K562 (cell line): ENCODE measurements around the gene KIF3B. TPM values are rescaled to one million over a fixed set of nuclear protein-coding genes. Genes with fewer than 3 reads are reported as not detected.

ENCODE experiments used
- ATAC-seq: fragments of 200-7000 bp; cut with Tn5 transposase; 3 replicates; pipeline ENCODE4 v1.9.1; 2020; ENCODE audit warnings: moderate library complexity
- BruUV-seq: library from RNA; stranded (reverse); fragments of 400-500 nt; replicated peaks from 2 replicates; lab custom pipeline; 2021; lab: Mats Ljungman, UMichigan
- CTCF ChIA-PET: fragments of 300-600 bp; formaldehyde crosslinking; extraction: SDS; loops from one replicate; lab custom pipeline; 2021; ENCODE audit warnings: low intra/inter-chr PET ratio; lab: Yijun Ruan, JAX
- POLR2A ChIA-PET: fragments of 300-600, 350-650 bp; sonication (Branson Sonifier 250); formaldehyde crosslinking; extraction: SDS; loops from one replicate; lab custom pipeline; 2021; ENCODE audit warnings: antibody characterized with exemption, inconsistent platforms; lab: Yijun Ruan, JAX
- DNase-seq, 4 experiments: peaks; one replicate each; pipeline versions ENCODE4 v3.0.0 to v3.0.0-alpha.2; 2011 to 2018; ENCODE audit warnings: low spot score in 3 of 4, mixed read lengths in 3 of 4; ENCODE audit errors: extremely low read depth in 1 of 4
- FAIRE-seq: peaks from 2 replicates; lab custom pipeline; 2011; peaks lifted over from hg19 to GRCh38; lab: Jason Lieb, UNC
- H2AFZ ChIP-seq: 2 replicates; pipeline ENCODE4 v1.6.0; 2011; ENCODE audit warnings: low read depth, low read length, control low read depth, inconsistent platforms
- H3K27ac ChIP-seq: fragments of 200-600 bp; 3 replicates; pipeline ENCODE4 v1.8.0; 2011; ENCODE audit warnings: low read depth, mild to moderate bottlenecking, control low read depth, inconsistent platforms, low read length, moderate library complexity, mixed read lengths; ENCODE audit errors: extremely low read depth
- H3K27me3 ChIP-seq, 2 experiments: fragments of 300-600 bp in 1 of 2; 2 replicates in 1 of 2; 3 replicates in 1 of 2; pipeline versions ENCODE4 v1.6.0 to v1.8.0; 2011; ENCODE audit warnings: inconsistent platforms in 2 of 2, low read length in 2 of 2, mild to moderate bottlenecking in 1 of 2, mixed read lengths in 1 of 2, moderate library complexity in 1 of 2; ENCODE audit not compliant: control insufficient read depth in 2 of 2, insufficient read depth in 2 of 2
- H3K36me3 ChIP-seq: fragments of 300-600 bp; 3 replicates; pipeline ENCODE4 v1.8.0; 2011; ENCODE audit warnings: mild to moderate bottlenecking, low read length, inconsistent platforms; ENCODE audit not compliant: control insufficient read depth, insufficient read depth
- H3K4me1 ChIP-seq, 2 experiments: fragments of 200-600 bp in 1 of 2; replicated peaks in 1 of 2; 2 replicates in 1 of 2; 3 replicates in 1 of 2; pipeline versions ENCODE4 v1.5.1 to v1.8.0; 2011; ENCODE audit warnings: inconsistent platforms in 2 of 2, low read length in 2 of 2, mild to moderate bottlenecking in 1 of 2, mixed read lengths in 1 of 2, moderate library complexity in 1 of 2; ENCODE audit not compliant: control insufficient read depth in 2 of 2, insufficient read depth in 2 of 2
- H3K4me2 ChIP-seq: 2 replicates; pipeline ENCODE4 v1.6.1; 2011; ENCODE audit warnings: low read length, control low read depth, inconsistent platforms, mixed read lengths; ENCODE audit not compliant: insufficient read depth
- H3K4me3 ChIP-seq: fragments of 200-600 bp; sonication (generic), shearing (Covaris generic); 2 replicates; pipeline ENCODE4 v1.5.1; 2016; ENCODE audit warnings: control low read depth, inconsistent platforms
- H3K79me2 ChIP-seq: fragments of 200-600 bp; 3 replicates; pipeline ENCODE4 v1.8.0; 2011; ENCODE audit warnings: low read length, inconsistent platforms; ENCODE audit not compliant: control insufficient read depth, insufficient read depth
- H3K9ac ChIP-seq, 2 experiments: 2 replicates each; pipeline versions ENCODE4 v1.6.0 to v1.6.1; 2011; ENCODE audit warnings: low read depth in 2 of 2, low read length in 2 of 2, control low read depth in 1 of 2, inconsistent platforms in 1 of 2, mild to moderate bottlenecking in 1 of 2, mixed read lengths in 1 of 2; ENCODE audit not compliant: insufficient read depth in 1 of 2
- H3K9me1 ChIP-seq: one replicate; pipeline ENCODE4 v1.6.0; 2011; ENCODE audit warnings: inconsistent platforms, mild to moderate bottlenecking, low read length, moderate library complexity; ENCODE audit not compliant: control insufficient read depth, insufficient read depth
- H3K9me3 ChIP-seq: replicated peaks from 2 replicates; pipeline ENCODE4 v1.5.1; 2011; ENCODE audit warnings: low read depth, low read length, inconsistent platforms; ENCODE audit not compliant: control insufficient read depth, insufficient read depth
- H4K20me1 ChIP-seq: replicated peaks from 2 replicates; pipeline ENCODE4 v1.6.1; 2011; ENCODE audit warnings: low read length, inconsistent platforms, mixed read lengths; ENCODE audit not compliant: control insufficient read depth, insufficient read depth
- ATF4 ChIP-seq: fragments of 450-650 bp; formaldehyde crosslinking; IDR thresholded peaks from 2 replicates; pipeline ENCODE4 v1.4.0; 2022; ENCODE audit warnings: mild to moderate bottlenecking, moderate library complexity
- ATF6 ChIP-seq: sonication (generic); formaldehyde crosslinking; IDR thresholded peaks from 2 replicates; pipeline ENCODE4 v1.4.0; 2020; ENCODE audit warnings: mild to moderate bottlenecking, missing genetic modification reagents
- BHLHE40 ChIP-seq: IDR thresholded peaks from 2 replicates; pipeline ENCODE4 v1.6.1; 2011; ENCODE audit warnings: low read length, improper control_type of control experiment
- FOS ChIP-seq: IDR thresholded peaks from 3 replicates; pipeline ENCODE4 v1.6.1; 2011; ENCODE audit not compliant: insufficient read length; ENCODE audit errors: extremely low read depth
- KAT7 ChIP-seq: sonication (generic); formaldehyde crosslinking; IDR thresholded peaks from 2 replicates; pipeline ENCODE4 v1.8.0; 2022; ENCODE audit warnings: missing genetic modification reagents, mild to moderate bottlenecking, borderline replicate concordance
- TAL1 ChIP-seq: fragments of 450-650 bp; IDR thresholded peaks from 2 replicates; pipeline ENCODE4 v1.6.1; 2016; ENCODE audit warnings: mild to moderate bottlenecking
- ZBTB40 ChIP-seq, 2 experiments: fragments of 450-650 bp in 1 of 2; sonication (generic) in 1 of 2; formaldehyde crosslinking in 1 of 2; IDR thresholded peaks; 2 replicates each; pipeline versions ENCODE4 v1.7.1 to v1.9.0; 2016 to 2022; ENCODE audit warnings: inconsistent platforms in 1 of 2, mild to moderate bottlenecking in 1 of 2, missing genetic modification reagents in 1 of 2
- ZNF699 ChIP-seq: fragments of 250-450 bp; sonication (Bioruptor Pico); IDR thresholded peaks from 2 replicates; pipeline ENCODE4 v1.8.0; 2021; ENCODE audit warnings: mild to moderate bottlenecking, moderate library complexity; ENCODE audit not compliant: insufficient replicate concordance
- WGBS: fragments of 100-300 bp; shearing (Covaris generic); methylation state at CpG from one replicate; pipeline ENCODE4 v1.1.6; 2016; ENCODE audit warnings: low coverage, mixed read lengths; ENCODE audit not compliant: insufficient coverage; ENCODE audit errors: missing lambda C conversion rate; 5-methylcytosine and 5-hydroxymethylcytosine counted together
- in situ Hi-C: fragments of 300-500 bp; cut with MboI; formaldehyde crosslinking; loops from 4 replicates; pipeline ENCODE4 v1.15.0; 2018; ENCODE audit warnings: inconsistent platforms, mixed read lengths
- intact Hi-C: fragments of 100-400 bp; cut with micrococcal nuclease; formaldehyde crosslinking; loops from 2 replicates; pipeline ENCODE4 v1.14.2; 2022
- polyA plus RNA-seq, 8 experiments: library from polyadenylated mRNA; depleted of rRNA in 4 of 8; stranded (reverse) in 5 of 8; unstranded in 3 of 8; fragments of >200 nt; fragmentation: Nextera tagmentation in 2 of 8; fragmentation: Illumina TruSeq in 1 of 8; extraction: Ambion mirVana in 2 of 8; extraction: Trizol in 1 of 8; gene quantifications; 2 replicates each; pipeline versions ENCODE4 v1.2.1 to v1.2.3, GENCODE V29; 2011 to 2014; ENCODE audit warnings: inconsistent platforms in 1 of 8, missing spikeins in 1 of 8
- total RNA-seq, 7 experiments: library from RNA; depleted of rRNA in 6 of 7; stranded (reverse); fragments of >200 nt in 6 of 7; fragmentation: Illumina TruSeq in 2 of 7; extraction: Trizol in 2 of 7; gene quantifications; 2 replicates each; pipeline versions ENCODE4 v1.2.1 to v1.2.3, GENCODE V29; 2011 to 2021; ENCODE audit warnings: low replicate concordance in 1 of 7

The KIF3B gene
- total and polyA plus RNA-seq, 9 of the 15 experiments (the other 6 are each of a cell fraction or from before 2014, with no cell fraction given) = 2.9 to 12.3 (median 8.6) TPM

- BruUV-seq = no TSS peak
- ChIA-PET CTCF (no interaction called here), POLR2A (interaction anchor here (0.6 to 1.5 kb wide), 10 partner anchors 8 to 476 kb away, joined by 3 to 6 read pairs (median 4); no protein-coding TSS in a partner anchor)
- Histone ChIP-seq H3K36me3 (peaks cover 6% of the 10 kb centered on the region; the same call in 1 of the 3 replicates), H2AFZ (no peak overlapping the region), H3K4me3 (no peak overlapping the region), H3K4me2 (no peak overlapping the region), H3K27me3 (no peaks in the 10 kb centered on the region), H3K79me2 (no peaks in the 10 kb centered on the region), H3K9me1 (no peaks in the 10 kb centered on the region), H3K9ac (no peak overlapping the region), H3K9me3 (no peaks in the 10 kb centered on the region), H3K4me1 (peaks cover 0 to 22% of the 10 kb centered on the region in 2 experiments; a peak in 4 of 5 replicates), H4K20me1 (peaks cover 17% of the 10 kb centered on the region), H3K27ac (no peak overlapping the region)
- ATAC-seq (peak; percentile 92), DNase-seq (peak; percentile 64 to 87 (median 70)), FAIRE-seq (peak; percentile 92)
- in situ Hi-C loops = no loop called here
- 0% methylated on average over 4 of the region's 4 CpGs for WGBS
- intact Hi-C loops = no loop called here
- peak; percentile 64 for TF ChIP-seq BHLHE40
- TF ChIP-seq ZNF699 (CRISPR knock-in tag) = no peak
- peak; percentile 37; the same call in 1 of the 2 replicates for TF ChIP-seq ATF4 (CRISPR knock-in tag)
- no peak for TF ChIP-seq KAT7 (CRISPR knock-in tag)
- peak; percentile 21 for TF ChIP-seq FOS
- TF ChIP-seq ZBTB40 (IDR thresholded peaks at IDR 0.05) = peak; percentile 64
- no peak for TF ChIP-seq ZBTB40 (CRISPR knock-in tag; IDR thresholded peaks at IDR 0.05)
- peak; percentile 96 for TF ChIP-seq TAL1
- no peak for TF ChIP-seq ATF6 (CRISPR knock-in tag)
These were observed 8.3 kb downstream of the KIF3B start for GRCh38 chr20:32285621-32286371.
